ENCODE measurements around the gene IGLL5. TPM values are rescaled to one million over a fixed set of nuclear protein-coding genes. Genes with fewer than 3 reads are reported as not detected.

The IGLL5 gene
- polyA plus RNA-seq, 1 donor (not counting 4 experiments of a cell fraction or from before 2014, with no cell fraction given): not detected

- H3K9me1 ChIP-seq (ENCODE audit: control insufficient read depth, extremely low read depth, insufficient read depth, low read length): no peaks in the 10 kb centered on the region
- TF ChIP-seq EZH2 (IDR thresholded peaks at IDR 0.05; ENCODE audit: low read length): no peak
- no peak for TF ChIP-seq CTCF (optimal IDR thresholded peaks at IDR 0.05 in 1 of 3, IDR thresholded peaks at IDR 0.05 in 1 of 3, conservative IDR thresholded peaks at IDR 0.05 in 1 of 3; ENCODE audit: extremely low read depth in 1 of 3, insufficient read depth in 2 of 3, low read length in 3 of 3)
- H3K9ac ChIP-seq (ENCODE audit: control insufficient read depth, extremely low read depth, insufficient read depth, low read length): no peak overlapping the region
- no peak overlapping the region for H3K27ac ChIP-seq (ENCODE audit: control insufficient read depth, insufficient read depth, low read length)
- no peak overlapping the region for H3K4me3 ChIP-seq (ENCODE audit: control insufficient read depth in 2 of 3, extremely low read depth in 1 of 3, insufficient read depth in 2 of 3, low read depth in 1 of 3, low read length in 3 of 3)
- H3K4me1 ChIP-seq (ENCODE audit: control insufficient read depth, extremely low read depth, insufficient read depth, low read length): no peaks in the 10 kb centered on the region
- H2AFZ ChIP-seq (ENCODE audit: control insufficient read depth, low read length): no peak overlapping the region
- dilution Hi-C loops (cut with MboI; ENCODE audit: extremely low pct_ligation_motif_present, low sequenced_read_pairs): no loop called here
- no peak overlapping the region for H3K4me2 ChIP-seq (ENCODE audit: control insufficient read depth, extremely low read depth, insufficient read depth, low read depth, low read length)
- no peaks in the 10 kb centered on the region for H4K20me1 ChIP-seq (ENCODE audit: control insufficient read depth, extremely low read depth, insufficient read depth, low read length)
- no peaks in the 10 kb centered on the region for H3K27me3 ChIP-seq (ENCODE audit: control insufficient read depth, extremely low read depth, insufficient read depth, low read length)
- no peaks in the 10 kb centered on the region for H3K36me3 ChIP-seq (ENCODE audit: control insufficient read depth in 2 of 2, extremely low read depth in 1 of 2, insufficient read depth in 2 of 2, low read length in 2 of 2)
- DNase-seq (ENCODE audit: low read depth, low spot score): no peak
- H3K79me2 ChIP-seq (ENCODE audit: control insufficient read depth, insufficient read depth, low read length): no peaks in the 10 kb centered on the region
- no peaks in the 10 kb centered on the region for H3K9me3 ChIP-seq (ENCODE audit: control insufficient read depth, low read depth, low read length)
- no peak for FAIRE-seq
Observed at GRCh38 chr22:22933807-22934542, 46.4 kb downstream of the IGLL5 start.

- Histone ChIP-seq H2AFZ (ENCODE audit: control insufficient read depth, low read length) (no peak overlapping the region), H4K20me1 (ENCODE audit: control insufficient read depth, extremely low read depth, insufficient read depth, low read length) (no peaks in the 10 kb centered on the region), H3K4me1 (ENCODE audit: control insufficient read depth, extremely low read depth, insufficient read depth, low read length) (no peaks in the 10 kb centered on the region), H3K27ac (ENCODE audit: control insufficient read depth, insufficient read depth, low read length) (no peak overlapping the region), H3K4me2 (ENCODE audit: control insufficient read depth, extremely low read depth, insufficient read depth, low read depth, low read length) (no peak overlapping the region), H3K9me3 (ENCODE audit: control insufficient read depth, low read depth, low read length) (no peaks in the 10 kb centered on the region), H3K36me3 (ENCODE audit: control insufficient read depth in 2 of 2, extremely low read depth in 1 of 2, insufficient read depth in 2 of 2, low read length in 2 of 2) (no peaks in the 10 kb centered on the region), H3K4me3 (ENCODE audit: control insufficient read depth in 2 of 3, extremely low read depth in 1 of 3, insufficient read depth in 2 of 3, low read depth in 1 of 3, low read length in 3 of 3) (no peak overlapping the region), H3K27me3 (ENCODE audit: control insufficient read depth, extremely low read depth, insufficient read depth, low read length) (no peaks in the 10 kb centered on the region), H3K79me2 (ENCODE audit: control insufficient read depth, insufficient read depth, low read length) (no peaks in the 10 kb centered on the region), H3K9ac (ENCODE audit: control insufficient read depth, extremely low read depth, insufficient read depth, low read length) (no peak overlapping the region), H3K9me1 (ENCODE audit: control insufficient read depth, extremely low read depth, insufficient read depth, low read length) (no peaks in the 10 kb centered on the region)
- dilution Hi-C loops (cut with MboI; ENCODE audit: extremely low pct_ligation_motif_present, low sequenced_read_pairs): no loop called here
- DNase-seq (ENCODE audit: low read depth, low spot score) (no peak), FAIRE-seq (no peak)
- TF ChIP-seq EZH2 (IDR thresholded peaks at IDR 0.05; ENCODE audit: low read length) (no peak), CTCF (optimal IDR thresholded peaks at IDR 0.05 in 1 of 3, IDR thresholded peaks at IDR 0.05 in 1 of 3, conservative IDR thresholded peaks at IDR 0.05 in 1 of 3; ENCODE audit: extremely low read depth in 1 of 3, insufficient read depth in 2 of 3, low read length in 3 of 3) (no peak)
Observed at GRCh38 chr22:22934543-22935055, 47.0 kb downstream of the IGLL5 start.
